ENCODE measurements around the gene ZFYVE28. TPM values are rescaled to one million over a fixed set of nuclear protein-coding genes. Genes with fewer than 3 reads are reported as not detected.
A peak's percentile ranks its signal among the peaks of the same experiment; 100 is the strongest.

The ZFYVE28 gene
- total RNA-seq, 2 experiments from 2014 or later = 19.7 to 20.0 TPM

- intact Hi-C loops (cut with micrococcal nuclease) = no loop called here
- peaks cover 13% of the 10 kb centered on the region for H3K27me3 Mint-ChIP-seq
- no peak overlapping the region for H3K4me3 Mint-ChIP-seq
- CTCF ChIA-PET = interaction anchor here (0.6 kb wide), 1 partner anchor 1065 kb away, joined by 3 read pairs; no protein-coding TSS in a partner anchor
- POLR2A ChIA-PET = no interaction called here
- H3K27ac Mint-ChIP-seq = no peak overlapping the region
- no peaks in the 10 kb centered on the region for H3K36me3 Mint-ChIP-seq
- H3K9me3 Mint-ChIP-seq = no peaks in the 10 kb centered on the region
- H3K4me1 Mint-ChIP-seq (ENCODE audit: low read depth) = peaks cover 13% of the 10 kb centered on the region
- no peak for DNase-seq
Measured at GRCh38 chr4:2423066-2423465, 4.6 kb upstream of the ZFYVE28 start.

GRCh38 chr4:2421928-2422327 is 3.5 kb upstream of the ZFYVE28 start:
- intact Hi-C loops (cut with micrococcal nuclease) = no loop called here
- POLR2A ChIA-PET = interaction anchor here (0.5 to 0.7 kb wide), 2 partner anchors 48 to 325 kb away, joined by 4 read pairs; no protein-coding TSS in a partner anchor
- peaks cover 13% of the 10 kb centered on the region for H3K4me1 Mint-ChIP-seq (ENCODE audit: low read depth)

GRCh38 chr4:2419814-2420213 is 1.4 kb upstream of the ZFYVE28 start:
- peaks cover 24% of the 10 kb centered on the region for H3K4me1 Mint-ChIP-seq (ENCODE audit: low read depth)
- H3K4me3 Mint-ChIP-seq = peak overlapping the region; percentile 80
- CTCF ChIA-PET = interaction anchor here (1.0 to 2.0 kb wide), 12 partner anchors 17 to 520 kb away, joined by 3 to 8 read pairs (median 4); no protein-coding TSS in a partner anchor
- DNase-seq = no peak
- intact Hi-C loops (cut with micrococcal nuclease) = loop anchor here (2.0 to 10.0 kb wide), 4 partner anchors 21 to 698 kb away; partner anchors contain the start of genes GRK4, NELFA, NOP14 and TACC3
- H3K9me3 Mint-ChIP-seq = no peaks in the 10 kb centered on the region
- H3K27ac Mint-ChIP-seq = no peak overlapping the region
- POLR2A ChIA-PET = interaction anchor here (1.4 to 1.9 kb wide), 2 partner anchors 49 to 178 kb away, joined by 7 to 11 read pairs; partner anchors contain the start of genes HAUS3, POLN and RNF4
- H3K36me3 Mint-ChIP-seq = peaks cover 2% of the 10 kb centered on the region
- H3K27me3 Mint-ChIP-seq = peaks cover 13% of the 10 kb centered on the region

More at GRCh38 chr4:2421928-2422327, 3.5 kb upstream of the ZFYVE28 start:
- no peaks in the 10 kb centered on the region for H3K9me3 Mint-ChIP-seq
- H3K36me3 Mint-ChIP-seq = no peaks in the 10 kb centered on the region
- CTCF ChIA-PET = interaction anchor here (0.7 to 2.0 kb wide), 3 partner anchors 9 to 202 kb away, joined by 3 to 8 read pairs (median 4); no protein-coding TSS in a partner anchor
- no peak for DNase-seq
- H3K27ac Mint-ChIP-seq = no peak overlapping the region
- peaks cover 13% of the 10 kb centered on the region for H3K27me3 Mint-ChIP-seq
- no peak overlapping the region for H3K4me3 Mint-ChIP-seq

GRCh38 chr4:2418650-2419571 is 466 bp upstream of the ZFYVE28 start, which contains the start of gene CFAP99:
TSS of gene CFAP99 (plus strand) at chr4:2418955.
- Mint-ChIP-seq H3K27me3 (peaks cover 13% of the 10 kb centered on the region), H3K27ac (peak within 1 kb of the TSS; percentile 74), H3K36me3 (peaks cover 2% of the 10 kb centered on the region), H3K9me3 (no peaks in the 10 kb centered on the region), H3K4me1 (ENCODE audit: low read depth) (peaks cover 33% of the 10 kb centered on the region), H3K4me3 (peak within 1 kb of the TSS; percentile 89)
- DNase-seq = peak; percentile 99
- intact Hi-C loops (cut with micrococcal nuclease) = loop anchor here (1.0 to 10.0 kb wide), 8 partner anchors 22 to 697 kb away; partner anchors contain the start of genes FAM193A, GRK4, HAUS3 and MXD4
- ChIA-PET CTCF (interaction anchor here (1.0 to 2.0 kb wide), 13 partner anchors 16 to 519 kb away, joined by 3 to 8 read pairs (median 3); no protein-coding TSS in a partner anchor), POLR2A (interaction anchor here (0.9 to 1.9 kb wide), 3 partner anchors 50 to 177 kb away, joined by 3 to 11 read pairs (median 7); partner anchors contain the start of genes HAUS3, MXD4, POLN and RNF4)

GRCh38 chr4:2417226-2417764 is 1.1 kb downstream of the ZFYVE28 start:
- peak; percentile 41 for DNase-seq
- Mint-ChIP-seq H3K9me3 (no peaks in the 10 kb centered on the region), H3K4me3 (peak overlapping the region; percentile 89), H3K27me3 (peaks cover 12% of the 10 kb centered on the region), H3K27ac (peak overlapping the region; percentile 74), H3K4me1 (ENCODE audit: low read depth) (peaks cover 48% of the 10 kb centered on the region), H3K36me3 (peaks cover 2% of the 10 kb centered on the region)
- CTCF ChIA-PET = no interaction called here
- intact Hi-C loops (cut with micrococcal nuclease) = loop anchor here (5.0 to 10.0 kb wide), 3 partner anchors 412 to 695 kb away; partner anchors contain the start of genes GRK4, NELFA, NOP14 and TACC3
- POLR2A ChIA-PET = no interaction called here

- Mint-ChIP-seq H3K4me1 (ENCODE audit: low read depth) (peaks cover 54% of the 10 kb centered on the region), H3K27ac (peak overlapping the region; percentile 61), H3K4me3 (peak overlapping the region; percentile 78), H3K27me3 (peaks cover 11% of the 10 kb centered on the region), H3K9me3 (no peaks in the 10 kb centered on the region), H3K36me3 (peaks cover 2% of the 10 kb centered on the region)
- ChIA-PET POLR2A (interaction anchor here (2.2 kb wide), 1 partner anchor 52 kb away, joined by 7 read pairs; the partner anchor contains the start of gene RNF4), CTCF (interaction anchor here (1.7 to 2.4 kb wide), 2 partner anchors 25 to 46 kb away, joined by 5 to 8 read pairs; no protein-coding TSS in a partner anchor)
- peak; percentile 43 for DNase-seq
- intact Hi-C loops (cut with micrococcal nuclease) = loop anchor here (5.0 to 10.0 kb wide), 3 partner anchors 412 to 694 kb away; partner anchors contain the start of genes GRK4, NELFA, NOP14 and TACC3
Measured at GRCh38 chr4:2416564-2417225, 1.8 kb downstream of the ZFYVE28 start.

- Mint-ChIP-seq H3K36me3 (peaks cover 2% of the 10 kb centered on the region), H3K27me3 (peaks cover 11% of the 10 kb centered on the region), H3K4me3 (peak overlapping the region; percentile 78), H3K27ac (peak overlapping the region; percentile 67), H3K4me1 (ENCODE audit: low read depth) (peaks cover 61% of the 10 kb centered on the region), H3K9me3 (no peaks in the 10 kb centered on the region)
- CTCF ChIA-PET = interaction anchor here (1.5 to 2.4 kb wide), 5 partner anchors 14 to 196 kb away, joined by 4 to 11 read pairs (median 6); no protein-coding TSS in a partner anchor
- intact Hi-C loops (cut with micrococcal nuclease) = loop anchor here (5.0 to 10.0 kb wide), 3 partner anchors 411 to 694 kb away; partner anchors contain the start of genes GRK4, NELFA, NOP14 and TACC3
- POLR2A ChIA-PET = interaction anchor here (1.1 to 2.2 kb wide), 2 partner anchors 29 to 53 kb away, joined by 3 to 7 read pairs; partner anchors contain the start of gene RNF4
- no peak for DNase-seq
Measured at GRCh38 chr4:2415881-2416563, 2.4 kb downstream of the ZFYVE28 start.

- peaks cover 65% of the 10 kb centered on the region for H3K4me1 Mint-ChIP-seq (ENCODE audit: low read depth)
- H3K9me3 Mint-ChIP-seq = no peaks in the 10 kb centered on the region
- intact Hi-C loops (cut with micrococcal nuclease) = loop anchor here (5.0 to 10.0 kb wide), 3 partner anchors 410 to 693 kb away; partner anchors contain the start of genes GRK4, NELFA, NOP14 and TACC3
- peak overlapping the region; percentile 67 for H3K27ac Mint-ChIP-seq
- DNase-seq = no peak
- peaks cover 9% of the 10 kb centered on the region for H3K27me3 Mint-ChIP-seq
- POLR2A ChIA-PET = interaction anchor here (1.1 to 2.2 kb wide), 2 partner anchors 28 to 53 kb away, joined by 3 to 7 read pairs; partner anchors contain the start of gene RNF4
- peaks cover 2% of the 10 kb centered on the region for H3K36me3 Mint-ChIP-seq
- no peak overlapping the region for H3K4me3 Mint-ChIP-seq
- CTCF ChIA-PET = interaction anchor here (1.5 to 2.4 kb wide), 5 partner anchors 13 to 195 kb away, joined by 4 to 11 read pairs (median 6); no protein-coding TSS in a partner anchor
Measured at GRCh38 chr4:2415213-2415612, 3.2 kb downstream of the ZFYVE28 start.

GRCh38 chr4:2413821-2414610 is 4.4 kb downstream of the ZFYVE28 start:
- POLR2A ChIA-PET = interaction anchor here (1.5 to 2.5 kb wide), 4 partner anchors 21 to 548 kb away, joined by 5 to 28 read pairs (median 9); partner anchors contain the start of genes MXD4, NOP14 and RNF4

More at GRCh38 chr4:2413821-2414610, 4.4 kb downstream of the ZFYVE28 start:
- H3K36me3 Mint-ChIP-seq = peaks cover 2% of the 10 kb centered on the region
- CTCF ChIA-PET = interaction anchor here (0.9 to 2.5 kb wide), 6 partner anchors 11 to 156 kb away, joined by 3 to 21 read pairs (median 4); no protein-coding TSS in a partner anchor
- H3K27ac Mint-ChIP-seq = peak overlapping the region; percentile 97
- intact Hi-C loops (cut with micrococcal nuclease) = loop anchor here (1.0 to 10.0 kb wide), 6 partner anchors 49 to 522 kb away; partner anchors contain the start of genes NELFA and RNF4
- peaks cover 59% of the 10 kb centered on the region for H3K4me1 Mint-ChIP-seq (ENCODE audit: low read depth)
- peak; percentile 74 for DNase-seq
- no peaks in the 10 kb centered on the region for H3K27me3 Mint-ChIP-seq
- no peaks in the 10 kb centered on the region for H3K9me3 Mint-ChIP-seq
- H3K4me3 Mint-ChIP-seq = peak overlapping the region; percentile 66
